Measurements from ENCODE around the gene CFAP161. TPM values are rescaled to one million over a fixed set of nuclear protein-coding genes. Genes with fewer than 3 reads are reported as not detected.
"Not testable (repeated sequence)": the region's sequence is repeated elsewhere in the genome, so short reads cannot be mapped to it uniquely, and the experiment has no call there.

Gene CFAP161
- total RNA-seq, 5 donors from 2014 or later (not counting 1 experiment from before 2014, with no cell fraction given): 0.35 TPM; not detected in 4

- Mint-ChIP-seq H3K36me3 (no peaks in the 10 kb centered on the region), H3K4me1 (peaks cover 23 to 41% (median 37%) of the 10 kb centered on the region in 3 donors), H3K4me3 (no peak overlapping the region), H3K27me3 (peaks cover 5 to 13% of the 10 kb centered on the region in 2 donors), H3K9me3 (no peaks in the 10 kb centered on the region), H3K27ac (no peak overlapping the region)
- 100% methylated on average over 1 of the region's 2 CpGs for WGBS (ENCODE audit: insufficient coverage)
- H3K4me3 ChIP-seq (ENCODE audit: control insufficient read depth in 1 of 2, extremely low read depth in 1 of 2, low read length in 1 of 2): no peak overlapping the region
- no peaks in the 10 kb centered on the region for H3K36me3 ChIP-seq (ENCODE audit: control insufficient read depth in 2 of 2, extremely low read depth in 1 of 2, insufficient read depth in 1 of 2, low read length in 1 of 2)
- no peak for DNase-seq
- peaks cover 2 to 16% of the 10 kb centered on the region in 2 experiments for H3K4me1 ChIP-seq (ENCODE audit: control insufficient read depth in 1 of 2, extremely low read depth in 1 of 2, insufficient read depth in 2 of 2, low read length in 2 of 2)
- no peaks in the 10 kb centered on the region for H3K9me3 ChIP-seq
- POLR2A ChIA-PET: no interaction called here
- ATAC-seq (replicated peaks in 1 of 4): no peak
- no peak overlapping the region for H3K27ac ChIP-seq (ENCODE audit: low read length)
- CTCF ChIA-PET: no interaction called here
- H3K27me3 ChIP-seq (replicated peaks in 1 of 2; ENCODE audit: control insufficient read depth in 2 of 2, extremely low read depth in 1 of 2, insufficient read depth in 2 of 2, low read length in 1 of 2): peaks cover 0 to 17% of the 10 kb centered on the region in 2 experiments
Measured at GRCh38 chr15:81157939-81158223, 23.8 kb downstream of the CFAP161 start.

- 77% methylated on average over 8 of the region's 37 CpGs for WGBS (ENCODE audit: insufficient coverage)
- H3K36me3 Mint-ChIP-seq: not testable (repeated sequence)
Measured at GRCh38 chr15:81158561-81158960, 24.5 kb downstream of the CFAP161 start.

GRCh38 chr15:81160312-81161159 is 26.5 kb downstream of the CFAP161 start:
- Mint-ChIP-seq H3K4me1 (peaks cover 22 to 44% (median 42%) of the 10 kb centered on the region in 3 donors), H3K4me3 (peak overlapping the region in 1 of 3 donors; percentile 46)
- POLR2A ChIA-PET: no interaction called here

More at GRCh38 chr15:81158561-81158960, 24.5 kb downstream of the CFAP161 start:
- DNase-seq; H3K36me3 ChIP-seq (ENCODE audit: control insufficient read depth in 2 of 2, extremely low read depth in 1 of 2, insufficient read depth in 1 of 2, low read length in 1 of 2); H3K27ac Mint-ChIP-seq; POLR2A ChIA-PET; ATAC-seq (replicated peaks in 1 of 4); H3K9me3 ChIP-seq; H3K4me3 ChIP-seq (ENCODE audit: control insufficient read depth in 1 of 2, extremely low read depth in 1 of 2, low read length in 1 of 2); H3K9me3 Mint-ChIP-seq; CTCF ChIA-PET; H3K4me3 Mint-ChIP-seq; H3K27ac ChIP-seq (ENCODE audit: low read length): not testable (repeated sequence)
- peaks cover 2 to 16% of the 10 kb centered on the region in 2 experiments for H3K4me1 ChIP-seq (ENCODE audit: control insufficient read depth in 1 of 2, extremely low read depth in 1 of 2, insufficient read depth in 2 of 2, low read length in 2 of 2)
- H3K27me3 ChIP-seq (replicated peaks in 1 of 2; ENCODE audit: control insufficient read depth in 2 of 2, extremely low read depth in 1 of 2, insufficient read depth in 2 of 2, low read length in 1 of 2): peaks cover 0 to 17% of the 10 kb centered on the region in 2 experiments
- peaks cover 23 to 41% (median 37%) of the 10 kb centered on the region in 3 donors for H3K4me1 Mint-ChIP-seq
- H3K27me3 Mint-ChIP-seq: peaks cover 5 to 13% of the 10 kb centered on the region in 2 donors

GRCh38 chr15:81161160-81161673 is 27.1 kb downstream of the CFAP161 start:
- ChIA-PET CTCF (interaction anchor here in 1 of 2 donors (0.8 kb wide), 1 partner anchor 105 kb away, joined by 3 read pairs; no protein-coding TSS in a partner anchor), POLR2A (no interaction called here)
- no peaks in the 10 kb centered on the region for H3K9me3 ChIP-seq
- ATAC-seq (replicated peaks in 1 of 4) (peak; percentile 38 to 95 (median 62)), DNase-seq (peak in 9 of 35 experiments; percentile 4 to 30 (median 13))
- no peak overlapping the region for H3K4me3 ChIP-seq (ENCODE audit: control insufficient read depth in 1 of 2, extremely low read depth in 1 of 2, low read length in 1 of 2)
- H3K4me1 ChIP-seq (ENCODE audit: control insufficient read depth in 1 of 2, extremely low read depth in 1 of 2, insufficient read depth in 2 of 2, low read length in 2 of 2): peaks cover 2 to 16% of the 10 kb centered on the region in 2 experiments
- H3K27me3 Mint-ChIP-seq: peaks cover 5 to 13% of the 10 kb centered on the region in 2 donors
- no peak overlapping the region for H3K27ac ChIP-seq (ENCODE audit: low read length)
- peak overlapping the region in 1 of 3 donors; percentile 46 for H3K4me3 Mint-ChIP-seq
- H3K27ac Mint-ChIP-seq: no peak overlapping the region
- peaks cover 0 to 19% of the 10 kb centered on the region in 2 experiments for H3K27me3 ChIP-seq (replicated peaks in 1 of 2; ENCODE audit: control insufficient read depth in 2 of 2, extremely low read depth in 1 of 2, insufficient read depth in 2 of 2, low read length in 1 of 2)
- peaks cover 20 to 39% (median 38%) of the 10 kb centered on the region in 3 donors for H3K4me1 Mint-ChIP-seq
- WGBS (ENCODE audit: insufficient coverage): 0% methylated on average over 2 of the region's 4 CpGs
- H3K36me3 Mint-ChIP-seq: no peaks in the 10 kb centered on the region
- H3K36me3 ChIP-seq (ENCODE audit: control insufficient read depth in 2 of 2, extremely low read depth in 1 of 2, insufficient read depth in 1 of 2, low read length in 1 of 2): no peaks in the 10 kb centered on the region
- H3K9me3 Mint-ChIP-seq: no peaks in the 10 kb centered on the region

More at GRCh38 chr15:81160312-81161159, 26.5 kb downstream of the CFAP161 start:
- Histone ChIP-seq H3K4me1 (ENCODE audit: control insufficient read depth in 1 of 2, extremely low read depth in 1 of 2, insufficient read depth in 2 of 2, low read length in 2 of 2) (peaks cover 2 to 16% of the 10 kb centered on the region in 2 experiments), H3K27me3 (replicated peaks in 1 of 2; ENCODE audit: control insufficient read depth in 2 of 2, extremely low read depth in 1 of 2, insufficient read depth in 2 of 2, low read length in 1 of 2) (peaks cover 0 to 19% of the 10 kb centered on the region in 2 experiments), H3K9me3 (no peaks in the 10 kb centered on the region), H3K4me3 (ENCODE audit: control insufficient read depth in 1 of 2, extremely low read depth in 1 of 2, low read length in 1 of 2) (no peak overlapping the region), H3K36me3 (ENCODE audit: control insufficient read depth in 2 of 2, extremely low read depth in 1 of 2, insufficient read depth in 1 of 2, low read length in 1 of 2) (no peaks in the 10 kb centered on the region), H3K27ac (ENCODE audit: low read length) (no peak overlapping the region)
- CTCF ChIA-PET: interaction anchor here in 1 of 2 donors (0.8 kb wide), 1 partner anchor 106 kb away, joined by 3 read pairs; no protein-coding TSS in a partner anchor
- H3K36me3 Mint-ChIP-seq: no peaks in the 10 kb centered on the region
- ATAC-seq (replicated peaks in 1 of 4) (no peak), DNase-seq (no peak)
- WGBS (ENCODE audit: insufficient coverage): 96% methylated on average over 4 of the region's 11 CpGs
- H3K9me3 Mint-ChIP-seq: no peaks in the 10 kb centered on the region
- peaks cover 5 to 13% of the 10 kb centered on the region in 2 donors for H3K27me3 Mint-ChIP-seq
- H3K27ac Mint-ChIP-seq: no peak overlapping the region

GRCh38 chr15:81161851-81162250 is 27.8 kb downstream of the CFAP161 start:
- H3K36me3 ChIP-seq (ENCODE audit: control insufficient read depth in 2 of 2, extremely low read depth in 1 of 2, insufficient read depth in 1 of 2, low read length in 1 of 2): no peaks in the 10 kb centered on the region
- Mint-ChIP-seq H3K4me1 (peaks cover 25 to 37% (median 37%) of the 10 kb centered on the region in 3 donors), H3K4me3 (no peak overlapping the region), H3K27me3 (peaks cover 5 to 13% of the 10 kb centered on the region in 2 donors), H3K36me3 (no peaks in the 10 kb centered on the region), H3K27ac (no peak overlapping the region), H3K9me3 (no peaks in the 10 kb centered on the region)
- H3K4me1 ChIP-seq (ENCODE audit: control insufficient read depth in 1 of 2, extremely low read depth in 1 of 2, insufficient read depth in 2 of 2, low read length in 2 of 2): peaks cover 2 to 16% of the 10 kb centered on the region in 2 experiments
- no peak overlapping the region for H3K4me3 ChIP-seq (ENCODE audit: control insufficient read depth in 1 of 2, extremely low read depth in 1 of 2, low read length in 1 of 2)
- POLR2A ChIA-PET: no interaction called here
- peaks cover 0 to 19% of the 10 kb centered on the region in 2 experiments for H3K27me3 ChIP-seq (replicated peaks in 1 of 2; ENCODE audit: control insufficient read depth in 2 of 2, extremely low read depth in 1 of 2, insufficient read depth in 2 of 2, low read length in 1 of 2)
- CTCF ChIA-PET: no interaction called here
- DNase-seq (no peak), ATAC-seq (replicated peaks in 1 of 4) (no peak)
- H3K27ac ChIP-seq (ENCODE audit: low read length): no peak overlapping the region
- 68% methylated on average over 3 of the region's 7 CpGs for WGBS (ENCODE audit: insufficient coverage)
- H3K9me3 ChIP-seq: no peaks in the 10 kb centered on the region

- no peak overlapping the region for H3K27ac ChIP-seq (ENCODE audit: low read length)
- H3K4me3 ChIP-seq (ENCODE audit: control insufficient read depth in 1 of 2, extremely low read depth in 1 of 2, low read length in 1 of 2): no peak overlapping the region
- Mint-ChIP-seq H3K4me3 (no peak overlapping the region), H3K4me1 (peaks cover 36 to 50% (median 43%) of the 10 kb centered on the region in 3 donors), H3K27me3 (peaks cover 10 to 13% of the 10 kb centered on the region in 2 donors), H3K36me3 (no peaks in the 10 kb centered on the region), H3K27ac (no peak overlapping the region), H3K9me3 (no peaks in the 10 kb centered on the region)
- WGBS (ENCODE audit: insufficient coverage): 57% methylated on average over 1 of the region's 3 CpGs
- no peaks in the 10 kb centered on the region for H3K36me3 ChIP-seq (ENCODE audit: control insufficient read depth in 2 of 2, extremely low read depth in 1 of 2, insufficient read depth in 1 of 2, low read length in 1 of 2)
- H3K4me1 ChIP-seq (ENCODE audit: control insufficient read depth in 1 of 2, extremely low read depth in 1 of 2, insufficient read depth in 2 of 2, low read length in 2 of 2): peaks cover 4 to 16% of the 10 kb centered on the region in 2 experiments
- no peaks in the 10 kb centered on the region for H3K9me3 ChIP-seq
- ChIA-PET CTCF (interaction anchor here (0.6 to 1.0 kb wide), 2 partner anchors 12 to 50 kb away, joined by 3 to 5 read pairs; no protein-coding TSS in a partner anchor), POLR2A (no interaction called here)
- DNase-seq: no peak
- ATAC-seq (replicated peaks in 1 of 4): no peak
- peaks cover 0 to 19% of the 10 kb centered on the region in 2 experiments for H3K27me3 ChIP-seq (replicated peaks in 1 of 2; ENCODE audit: control insufficient read depth in 2 of 2, extremely low read depth in 1 of 2, insufficient read depth in 2 of 2, low read length in 1 of 2)
Measured at GRCh38 chr15:81163961-81164800, 30.1 kb downstream of the CFAP161 start.

Data from T-cell (primary cell).